GM08714 (cell line): Measurements from ENCODE around the gene OGFOD3.
"Not testable (repeated sequence)": the region's sequence is repeated elsewhere in the genome, so short reads cannot be mapped to it uniquely, and the experiment has no call there.

Experiments used
- H3K4me3 ChIP-seq: fragments of 200-500 bp; sonication (Bioruptor generic); 2 replicates; pipeline ENCODE4 v1.5.1; 2014; ENCODE audit warnings: mild to moderate bottlenecking, low read length, inconsistent platforms
- ZNF274 ChIP-seq: IDR thresholded peaks from 2 replicates; pipeline ENCODE4 v1.6.1; 2012; ENCODE audit warnings: mild to moderate bottlenecking, low read depth, low read length

The OGFOD3 gene

GRCh38 chr17:82429824-82430223 is 11.4 kb upstream of the OGFOD3 start:
- no peak for TF ChIP-seq ZNF274
- no peak overlapping the region for H3K4me3 ChIP-seq

- no peak for TF ChIP-seq ZNF274
Measured at GRCh38 chr17:82428546-82428945, 10.2 kb upstream of the OGFOD3 start.

GRCh38 chr17:82424863-82425159 is 6.4 kb upstream of the OGFOD3 start:
- H3K4me3 ChIP-seq: no peak overlapping the region
- TF ChIP-seq ZNF274: no peak

More at GRCh38 chr17:82428546-82428945, 10.2 kb upstream of the OGFOD3 start:
- H3K4me3 ChIP-seq: no peak overlapping the region

GRCh38 chr17:82424001-82424862 is 5.8 kb upstream of the OGFOD3 start:
- TF ChIP-seq ZNF274: no peak
- H3K4me3 ChIP-seq: no peak overlapping the region

- TF ChIP-seq ZNF274: no peak
- peak overlapping the region; percentile 49; the same call in 1 of the 2 replicates for H3K4me3 ChIP-seq
Measured at GRCh38 chr17:82419540-82419939, 1.2 kb upstream of the OGFOD3 start.

GRCh38 chr17:82416771-82417170 is 1.6 kb downstream of the OGFOD3 start:
- no peak overlapping the region for H3K4me3 ChIP-seq

GRCh38 chr17:82416264-82416663 is 2.1 kb downstream of the OGFOD3 start:
- TF ChIP-seq ZNF274: no peak
- H3K4me3 ChIP-seq: no peak overlapping the region

More at GRCh38 chr17:82416771-82417170, 1.6 kb downstream of the OGFOD3 start:
- TF ChIP-seq ZNF274: no peak

- no peak overlapping the region for H3K4me3 ChIP-seq
- no peak for TF ChIP-seq ZNF274
Measured at GRCh38 chr17:82415786-82416185, 2.6 kb downstream of the OGFOD3 start.

GRCh38 chr17:82415336-82415735 is 3.0 kb downstream of the OGFOD3 start:
- no peak overlapping the region for H3K4me3 ChIP-seq
- TF ChIP-seq ZNF274: no peak

GRCh38 chr17:82414548-82415281 is 3.7 kb downstream of the OGFOD3 start:
- H3K4me3 ChIP-seq: no peak overlapping the region

GRCh38 chr17:82412535-82413520 is 5.6 kb downstream of the OGFOD3 start:
- no peak for TF ChIP-seq ZNF274
- H3K4me3 ChIP-seq: no peak overlapping the region

More at GRCh38 chr17:82414548-82415281, 3.7 kb downstream of the OGFOD3 start:
- no peak for TF ChIP-seq ZNF274

- H3K4me3 ChIP-seq: not testable (repeated sequence)
Measured at GRCh38 chr17:82412081-82412480, 6.3 kb downstream of the OGFOD3 start.

- TF ChIP-seq ZNF274: no peak
- no peak overlapping the region for H3K4me3 ChIP-seq
Measured at GRCh38 chr17:82411396-82412053, 6.9 kb downstream of the OGFOD3 start.

GRCh38 chr17:82410014-82410716 is 8.2 kb downstream of the OGFOD3 start:
- TF ChIP-seq ZNF274: no peak
- H3K4me3 ChIP-seq: no peak overlapping the region
